H1 (cell line): Measurements from ENCODE around the gene TAX1BP1. TPM values are rescaled to one million over a fixed set of nuclear protein-coding genes. Genes with fewer than 3 reads are reported as not detected.

Experiments
- CTCF ChIA-PET: fragments of 300-600 bp; sonication (Branson Sonifier 250); formaldehyde crosslinking; loops from one replicate; lab custom pipeline; 2021; ENCODE audit not compliant: partially characterized antibody; lab: Charles Lee
- POLR2A ChIA-PET: fragments of 300-600 bp; sonication (Branson Sonifier 250); formaldehyde crosslinking; loops from one replicate; lab custom pipeline; 2021; ENCODE audit warnings: inconsistent platforms; ENCODE audit not compliant: partially characterized antibody; lab: Charles Lee
- DNase-seq, 2 experiments: peaks; one replicate each; pipeline versions ENCODE4 v3.0.0 to v3.0.0-alpha.2; 2010 to 2022; ENCODE audit warnings: low spot score in 2 of 2, low read depth in 1 of 2, mixed read lengths in 1 of 2
- FAIRE-seq: peaks from 2 replicates; lab custom pipeline; 2011; peaks lifted over from hg19 to GRCh38; lab: Jason Lieb, UNC
- H2AFZ ChIP-seq: 2 replicates; pipeline ENCODE4 v1.8.1; 2012; ENCODE audit warnings: low read length, inconsistent platforms
- H2AK5ac ChIP-seq: 2 replicates; pipeline ENCODE4 v1.6.1; 2013; ENCODE audit warnings: low read depth, low read length
- H2BK120ac ChIP-seq: replicated peaks from 2 replicates; pipeline ENCODE3; 2013; ENCODE audit warnings: low read depth, low read length, inconsistent platforms
- H2BK12ac ChIP-seq: 2 replicates; pipeline ENCODE4 v1.6.1; 2013; ENCODE audit warnings: low read depth, low read length
- H2BK15ac ChIP-seq: 2 replicates; pipeline ENCODE4 v1.6.1; 2013; ENCODE audit warnings: low read length
- H2BK20ac ChIP-seq: 2 replicates; pipeline ENCODE4 v1.6.1; 2013; ENCODE audit warnings: low read length
- H2BK5ac ChIP-seq: 2 replicates; pipeline ENCODE4 v1.6.1; 2013; ENCODE audit warnings: low read depth, low read length
- H3K14ac ChIP-seq: 2 replicates; pipeline ENCODE4 v1.6.1; 2013; ENCODE audit warnings: inconsistent platforms; ENCODE audit not compliant: insufficient read length
- H3K18ac ChIP-seq: 2 replicates; pipeline ENCODE4 v1.6.1; 2013; ENCODE audit warnings: low read length; ENCODE audit errors: extremely low read depth
- H3K23ac ChIP-seq: 2 replicates; pipeline ENCODE4 v1.6.1; 2013; ENCODE audit warnings: inconsistent platforms; ENCODE audit not compliant: insufficient read length
- H3K23me2 ChIP-seq: 2 replicates; pipeline ENCODE4 v1.6.1; 2013; ENCODE audit warnings: low read depth, low read length
- H3K27ac ChIP-seq: 2 replicates; pipeline ENCODE4 v1.6.1; 2011; ENCODE audit warnings: low read depth, low read length, inconsistent platforms
- H3K27me3 ChIP-seq, 4 experiments: replicated peaks in 1 of 4; 1 replicate in 1 of 4; 2 replicates in 3 of 4; pipeline versions ENCODE4 v1.6.1 to v1.8.1; 2011 to 2013; ENCODE audit warnings: low read length in 3 of 4, mild to moderate bottlenecking in 3 of 4, inconsistent platforms in 2 of 4, mixed read lengths in 2 of 4, moderate library complexity in 1 of 4; ENCODE audit not compliant: control insufficient read depth in 3 of 4, insufficient read depth in 3 of 4; ENCODE audit errors: extremely low read depth in 1 of 4
- H3K36me3 ChIP-seq, 4 experiments: 2 replicates each; pipeline versions ENCODE4 v1.6.1 to v1.8.1; 2011 to 2013; ENCODE audit warnings: mild to moderate bottlenecking in 4 of 4, low read length in 3 of 4, moderate library complexity in 2 of 4, control low read depth in 1 of 4, inconsistent platforms in 1 of 4; ENCODE audit not compliant: insufficient read depth in 4 of 4, control insufficient read depth in 2 of 4
- H3K4ac ChIP-seq: replicated peaks from 2 replicates; pipeline ENCODE3; 2013; ENCODE audit warnings: low read length, low read depth, mixed read lengths, inconsistent platforms; ENCODE audit not compliant: insufficient read length
- H3K4me1 ChIP-seq, 4 experiments: replicated peaks in 1 of 4; 1 replicate in 1 of 4; 2 replicates in 3 of 4; pipeline versions ENCODE4 v1.6.1 to v1.8.1; 2011 to 2013; ENCODE audit warnings: low read length in 3 of 4, inconsistent platforms in 2 of 4, mixed read lengths in 1 of 4; ENCODE audit not compliant: insufficient read depth in 4 of 4, control insufficient read depth in 3 of 4
- H3K4me2 ChIP-seq, 2 experiments: 2 replicates each; pipeline versions ENCODE4 v1.6.1 to v1.8.1; 2011 to 2013; ENCODE audit warnings: low read depth in 2 of 2, low read length in 2 of 2, control low read depth in 1 of 2, inconsistent platforms in 1 of 2, mild to moderate bottlenecking in 1 of 2; ENCODE audit not compliant: insufficient read depth in 1 of 2
- H3K4me3 ChIP-seq, 4 experiments: fragments of 200-600, 300-600 bp in 1 of 4; sonication (generic), shearing (Covaris generic), sonication (Bioruptor Twin) in 1 of 4; 2 replicates each; pipeline versions ENCODE4 v1.5.1 to v1.8.1; 2011 to 2016; ENCODE audit warnings: low read length in 4 of 4, low read depth in 3 of 4, control low read depth in 2 of 4, inconsistent platforms in 2 of 4, mild to moderate bottlenecking in 2 of 4, mixed read lengths in 1 of 4, moderate library complexity in 1 of 4; ENCODE audit not compliant: insufficient read depth in 2 of 4; ENCODE audit errors: extremely low read depth in 1 of 4
- H3K56ac ChIP-seq: replicated peaks from 2 replicates; pipeline ENCODE3; 2013; ENCODE audit warnings: low read depth, mild to moderate bottlenecking, mixed read lengths, low read length, inconsistent platforms; ENCODE audit not compliant: insufficient read length
- H3K79me1 ChIP-seq: 2 replicates; pipeline ENCODE4 v1.6.1; 2013; ENCODE audit warnings: low read depth, low read length, control low read depth
- H3K79me2 ChIP-seq, 2 experiments: 2 replicates each; pipeline versions ENCODE4 v1.6.1 to v1.8.1; 2012 to 2013; ENCODE audit warnings: low read length in 2 of 2, mild to moderate bottlenecking in 2 of 2, inconsistent platforms in 1 of 2; ENCODE audit not compliant: insufficient read depth in 2 of 2, control insufficient read depth in 1 of 2
- H3K9ac ChIP-seq, 4 experiments: replicated peaks in 1 of 4; 1 replicate in 1 of 4; 2 replicates in 3 of 4; pipeline versions ENCODE4 v1.6.1 to v1.8.1; 2011 to 2013; ENCODE audit warnings: low read depth in 3 of 4, low read length in 3 of 4, control low read depth in 2 of 4, mild to moderate bottlenecking in 2 of 4, moderate library complexity in 2 of 4, inconsistent platforms in 1 of 4; ENCODE audit errors: extremely low read depth in 1 of 4
- H3K9me3 ChIP-seq, 2 experiments: 2 replicates each; pipeline versions ENCODE4 v1.6.1 to v1.8.1; 2012 to 2013; ENCODE audit warnings: mild to moderate bottlenecking in 2 of 2, moderate library complexity in 2 of 2, control low read depth in 1 of 2, inconsistent platforms in 1 of 2, low read depth in 1 of 2, low read length in 1 of 2, mixed read lengths in 1 of 2; ENCODE audit not compliant: insufficient read depth in 2 of 2
- H4K20me1 ChIP-seq, 2 experiments: replicated peaks in 1 of 2; 2 replicates each; pipeline versions ENCODE3 to v1.8.1; 2011 to 2013; ENCODE audit warnings: inconsistent platforms in 2 of 2, low read length in 2 of 2, mild to moderate bottlenecking in 1 of 2; ENCODE audit not compliant: insufficient read depth in 2 of 2, control insufficient read depth in 1 of 2
- H4K5ac ChIP-seq: 2 replicates; pipeline ENCODE4 v1.6.1; 2013; ENCODE audit warnings: low read length, low read depth, mixed read lengths, inconsistent platforms; ENCODE audit not compliant: insufficient read length
- H4K8ac ChIP-seq: 2 replicates; pipeline ENCODE4 v1.8.0; 2013; ENCODE audit warnings: mild to moderate bottlenecking, moderate library complexity, low read length, inconsistent platforms; ENCODE audit not compliant: insufficient read depth; ENCODE audit errors: extremely low read depth
- H4K91ac ChIP-seq: replicated peaks from 2 replicates; pipeline ENCODE3; 2013; ENCODE audit warnings: low read length, mixed read lengths, inconsistent platforms; ENCODE audit not compliant: insufficient read length
- BACH1 ChIP-seq: IDR thresholded peaks from 2 replicates; pipeline ENCODE4 v1.6.1; 2012; ENCODE audit warnings: low read length, improper control_type of control experiment
- CREB1 ChIP-seq: IDR thresholded peaks from 2 replicates; pipeline ENCODE4 v1.6.1; 2012; ENCODE audit warnings: inconsistent platforms
- CTBP2 ChIP-seq: IDR thresholded peaks from 2 replicates; pipeline ENCODE4 v1.7.0; 2011; ENCODE audit warnings: borderline replicate concordance, mild to moderate bottlenecking, moderate library complexity, mixed read lengths, low read length; ENCODE audit not compliant: insufficient read depth, insufficient read length
- EZH2 ChIP-seq: fragments of 200-600 bp; sonication (generic); IDR thresholded peaks from 2 replicates; pipeline ENCODE4 v1.7.1; 2012; ENCODE audit warnings: low read depth, mild to moderate bottlenecking, moderate library complexity, low read length, inconsistent platforms; ENCODE audit not compliant: severe bottlenecking
- FOSL1 ChIP-seq: IDR thresholded peaks from 2 replicates; pipeline ENCODE4 v1.6.1; 2011; ENCODE audit warnings: mild to moderate bottlenecking, low read depth, low read length, moderate library complexity; ENCODE audit not compliant: insufficient read depth
- HDAC2 ChIP-seq, 2 experiments: fragments of 300-600 bp in 1 of 2; sonication (generic) in 1 of 2; IDR thresholded peaks; 2 replicates each; pipeline ENCODE4 v1.6.1; 2011 to 2012; ENCODE audit warnings: low read depth in 2 of 2, low read length in 2 of 2, mild to moderate bottlenecking in 2 of 2, moderate library complexity in 2 of 2, borderline replicate concordance in 1 of 2, inconsistent platforms in 1 of 2
- KDM1A ChIP-seq: fragments of 200-600, 300-600 bp; sonication (generic); IDR thresholded peaks from 2 replicates; pipeline ENCODE4 v1.7.1; 2016; ENCODE audit warnings: mild to moderate bottlenecking, low read length, borderline replicate concordance
- POLR2A ChIP-seq, 2 experiments: IDR thresholded peaks; 1 replicate in 1 of 2; 2 replicates in 1 of 2; pipeline ENCODE4 v1.6.1; 2011; ENCODE audit warnings: low read depth in 2 of 2, low read length in 2 of 2, mild to moderate bottlenecking in 2 of 2; ENCODE audit errors: control extremely low read depth in 1 of 2
- RNF2 ChIP-seq: fragments of 200-900, 300-1000 bp; sonication (generic); IDR thresholded peaks from 2 replicates; pipeline ENCODE4 v1.7.1; 2016; ENCODE audit warnings: borderline replicate concordance, low read depth, mild to moderate bottlenecking, antibody characterized with exemption, low read length; ENCODE audit not compliant: poor library complexity, severe bottlenecking; ENCODE audit errors: missing control alignments
- SIN3A ChIP-seq, 2 experiments: IDR thresholded peaks in 1 of 2; conservative IDR thresholded peaks in 1 of 2; 2 replicates each; pipeline ENCODE4 v1.6.1; 2011 to 2012; ENCODE audit warnings: low read length in 2 of 2, improper control_type of control experiment in 1 of 2, low read depth in 1 of 2, mild to moderate bottlenecking in 1 of 2
- SUZ12 ChIP-seq: fragments of 200-600 bp; sonication (generic); IDR thresholded peaks from 2 replicates; pipeline ENCODE4 v1.6.1; 2012; ENCODE audit warnings: mild to moderate bottlenecking, inconsistent platforms, low read length, moderate library complexity, mixed read lengths
- TEAD4 ChIP-seq: IDR thresholded peaks from 2 replicates; pipeline ENCODE4 v1.6.1; 2012; ENCODE audit warnings: low read depth, low read length, inconsistent platforms, mixed read lengths
- WGBS, 2 experiments: shearing (Covaris generic) in 1 of 2; methylation state at CpG; one replicate each; pipeline versions ENCODE4 v1.1.6 to v1.1.7; 2013 to 2015; ENCODE audit warnings: low lambda C conversion rate in 2 of 2, mixed read lengths in 2 of 2, inconsistent platforms in 1 of 2, low coverage in 1 of 2, missing lambda C conversion rate in 1 of 2; ENCODE audit not compliant: insufficient replicate concordance in 2 of 2, insufficient coverage in 1 of 2, insufficient read length in 1 of 2; ENCODE audit errors: extremely low coverage in 1 of 2, missing lambda C conversion rate in 1 of 2; 5-methylcytosine and 5-hydroxymethylcytosine counted together
- polyA plus RNA-seq, 7 experiments: library from polyadenylated mRNA; depleted of rRNA in 3 of 7; stranded (reverse) in 5 of 7; unstranded in 2 of 7; fragments of >200 nt in 5 of 7; fragments of 200-250 nt in 2 of 7; gene quantifications; 1 replicate in 5 of 7; 2 replicates in 1 of 7; 4 replicates in 1 of 7; pipeline versions ENCODE4 v1.2.1 to v1.2.3, GENCODE V29; 2011 to 2013; ENCODE audit warnings: missing spikeins in 2 of 7, mixed read lengths in 2 of 7
- total RNA-seq: library from RNA; stranded (reverse); fragmentation: NEBNext Ultra II Directional; extraction: Animal tissue kit (Norgen Biotek cat#: 25700); gene quantifications from 2 replicates; pipeline ENCODE4 v1.2.1, GENCODE V29; 2021

TAX1BP1 gene
- total and polyA plus RNA-seq, 2 of the 8 experiments (the other 6 are each of a cell fraction or from before 2014, with no cell fraction given): 56.0 to 62.7 TPM

- no peaks in the 10 kb centered on the region for H4K20me1 ChIP-seq
- no peak overlapping the region for H3K14ac ChIP-seq
- H3K27me3 ChIP-seq: no peaks in the 10 kb centered on the region
- H2BK5ac ChIP-seq: no peak overlapping the region
- H2BK20ac ChIP-seq: no peak overlapping the region
- no peak overlapping the region for H2BK12ac ChIP-seq
- no peak overlapping the region for H3K23ac ChIP-seq
- H3K79me1 ChIP-seq: no peaks in the 10 kb centered on the region
- no peak overlapping the region for H4K8ac ChIP-seq
- no peak overlapping the region for H3K4ac ChIP-seq
- H3K4me3 ChIP-seq: no peak overlapping the region
- no peak overlapping the region for H2BK120ac ChIP-seq
- H2AFZ ChIP-seq: no peak overlapping the region
- WGBS, 2 experiments: 84% methylated on average over 1 of the region's 1 CpG; no CpG with 5 or more reads in 1 of the 2 experiments
- no peaks in the 10 kb centered on the region for H3K36me3 ChIP-seq
- no peaks in the 10 kb centered on the region for H3K4me1 ChIP-seq
- no peak overlapping the region for H4K91ac ChIP-seq
- H2AK5ac ChIP-seq: no peak overlapping the region
- H3K27ac ChIP-seq: no peak overlapping the region
- no peaks in the 10 kb centered on the region for H3K23me2 ChIP-seq
- H3K18ac ChIP-seq: no peak overlapping the region
- no peak for TF ChIP-seq CREB1
- no peak for TF ChIP-seq HDAC2 (IDR thresholded peaks at IDR 0.05; ENCODE audit: borderline replicate concordance in 1 of 2, low read depth in 2 of 2, low read length in 2 of 2)
- no peak for TF ChIP-seq SIN3A (conservative IDR thresholded peaks at IDR 0.05 in 1 of 2, IDR thresholded peaks at IDR 0.05 in 1 of 2; ENCODE audit: low read depth in 1 of 2, low read length in 2 of 2)
- no peak for TF ChIP-seq CTBP2
- no peak for TF ChIP-seq POLR2A (IDR thresholded peaks at IDR 0.05; ENCODE audit: control extremely low read depth in 1 of 2, low read depth in 2 of 2, low read length in 2 of 2)
- TF ChIP-seq KDM1A: no peak
- TF ChIP-seq EZH2: no peak
- TF ChIP-seq BACH1: no peak
- no peak for TF ChIP-seq SUZ12
- no peak for TF ChIP-seq FOSL1
- TF ChIP-seq TEAD4: no peak
- no peak for TF ChIP-seq RNF2
- no peak overlapping the region for H3K4me2 ChIP-seq
- H2BK15ac ChIP-seq: no peak overlapping the region
- H3K56ac ChIP-seq: no peak overlapping the region
- no peaks in the 10 kb centered on the region for H3K79me2 ChIP-seq
- H3K9me3 ChIP-seq: no peaks in the 10 kb centered on the region
- ChIA-PET POLR2A (no interaction called here), CTCF (interaction anchor here (0.6 to 1.2 kb wide), 3 partner anchors 146 to 330 kb away, joined by 3 read pairs; no protein-coding TSS in a partner anchor)
- no peak for DNase-seq
- no peak for FAIRE-seq
- no peak overlapping the region for H4K5ac ChIP-seq
- H3K9ac ChIP-seq: no peak overlapping the region
Measured at GRCh38 chr7:27703181-27703580, 36.8 kb upstream of the TAX1BP1 start.
